ENCODE measurements around the gene DNAJB2. TPM values are rescaled to one million over a fixed set of nuclear protein-coding genes. Genes with fewer than 3 reads are reported as not detected.

The DNAJB2 gene
- total RNA-seq, 2 donors from 2014 or later = 65.8 to 71.1 TPM

- Histone ChIP-seq H3K27ac (no peak overlapping the region), H3K27me3 (no peaks in the 10 kb centered on the region), H3K9me3 (no peaks in the 10 kb centered on the region), H3K4me3 (no peak overlapping the region), H3K36me3 (no peaks in the 10 kb centered on the region), H3K4me1 (no peaks in the 10 kb centered on the region), H3K9ac (ENCODE audit: low read depth in 2 of 2, low read length in 2 of 2) (no peak overlapping the region)
- TF ChIP-seq CTCF (IDR thresholded peaks at IDR 0.05) = no peak
- DNase-seq = no peak
- intact Hi-C loops (cut with DNase I) = no loop called here
These were observed 44.3 kb downstream of the DNAJB2 start for GRCh38 chr2:219323434-219323833.

- Histone ChIP-seq H3K4me1 (no peaks in the 10 kb centered on the region), H3K27me3 (no peaks in the 10 kb centered on the region), H3K9ac (ENCODE audit: low read depth in 2 of 2, low read length in 2 of 2) (no peak overlapping the region), H3K27ac (no peak overlapping the region), H3K9me3 (no peaks in the 10 kb centered on the region), H3K4me3 (no peak overlapping the region), H3K36me3 (no peaks in the 10 kb centered on the region)
- no peak for DNase-seq
- TF ChIP-seq CTCF (IDR thresholded peaks at IDR 0.05) = no peak
- intact Hi-C loops (cut with DNase I) = no loop called here
These were observed 46.0 kb downstream of the DNAJB2 start for GRCh38 chr2:219325136-219325535.

GRCh38 chr2:219325657-219326315, 46.6 kb downstream of the DNAJB2 start:
- no peak for DNase-seq
- H3K27me3 ChIP-seq = no peaks in the 10 kb centered on the region
- no peak overlapping the region for H3K4me3 ChIP-seq
- no peaks in the 10 kb centered on the region for H3K4me1 ChIP-seq
- no peak for TF ChIP-seq CTCF (IDR thresholded peaks at IDR 0.05)
- H3K9me3 ChIP-seq = no peaks in the 10 kb centered on the region
- H3K9ac ChIP-seq (ENCODE audit: low read depth in 2 of 2, low read length in 2 of 2) = no peak overlapping the region
- H3K36me3 ChIP-seq = no peaks in the 10 kb centered on the region
- intact Hi-C loops (cut with DNase I) = no loop called here
- H3K27ac ChIP-seq = no peak overlapping the region

GRCh38 chr2:219327719-219328118, 48.6 kb downstream of the DNAJB2 start:
- TF ChIP-seq CTCF (IDR thresholded peaks at IDR 0.05) = no peak
- Histone ChIP-seq H3K27ac (no peak overlapping the region), H3K27me3 (peaks cover 14% of the 10 kb centered on the region), H3K4me3 (no peak overlapping the region), H3K9ac (ENCODE audit: low read depth in 2 of 2, low read length in 2 of 2) (no peak overlapping the region), H3K9me3 (no peaks in the 10 kb centered on the region), H3K36me3 (no peaks in the 10 kb centered on the region), H3K4me1 (no peaks in the 10 kb centered on the region)
- intact Hi-C loops (cut with DNase I) = no loop called here
- DNase-seq = no peak

- Histone ChIP-seq H3K27me3 (peaks cover 15% of the 10 kb centered on the region), H3K4me3 (no peak overlapping the region), H3K9ac (ENCODE audit: low read depth in 2 of 2, low read length in 2 of 2) (no peak overlapping the region), H3K27ac (no peak overlapping the region), H3K9me3 (no peaks in the 10 kb centered on the region), H3K36me3 (no peaks in the 10 kb centered on the region), H3K4me1 (no peaks in the 10 kb centered on the region)
- intact Hi-C loops (cut with DNase I) = no loop called here
- DNase-seq = no peak
- TF ChIP-seq CTCF (IDR thresholded peaks at IDR 0.05) = no peak
These were observed 52.5 kb downstream of the DNAJB2 start for GRCh38 chr2:219331560-219332213.

All from colonic mucosa (tissue), 4 donors.